ENCODE measurements around the gene APBB2.

The APBB2 gene

GRCh38 chr4:40887764-40888131, 326.6 kb downstream of the APBB2 start:
- H3K27ac Mint-ChIP-seq, result no peak overlapping the region
- H3K4me1 Mint-ChIP-seq (ENCODE audit: low read depth), result peaks cover 2% of the 10 kb centered on the region
- no peak for DNase-seq

GRCh38 chr4:40886931-40887763, 327.2 kb downstream of the APBB2 start:
- Mint-ChIP-seq H3K27me3 (peaks cover 28% of the 10 kb centered on the region), H3K4me1 (ENCODE audit: low read depth) (peaks cover 2% of the 10 kb centered on the region), H3K36me3 (ENCODE audit: low read depth) (no peaks in the 10 kb centered on the region), H3K9me3 (no peaks in the 10 kb centered on the region), H3K4me3 (no peak overlapping the region), H3K27ac (no peak overlapping the region)
- no peak for DNase-seq

More at GRCh38 chr4:40887764-40888131, 326.6 kb downstream of the APBB2 start:
- Mint-ChIP-seq H3K36me3 (ENCODE audit: low read depth) (no peaks in the 10 kb centered on the region), H3K4me3 (no peak overlapping the region), H3K9me3 (no peaks in the 10 kb centered on the region), H3K27me3 (peaks cover 22% of the 10 kb centered on the region)

- Mint-ChIP-seq H3K4me1 (ENCODE audit: low read depth) (no peaks in the 10 kb centered on the region), H3K9me3 (no peaks in the 10 kb centered on the region), H3K36me3 (ENCODE audit: low read depth) (no peaks in the 10 kb centered on the region), H3K27me3 (peaks cover 49% of the 10 kb centered on the region), H3K4me3 (no peak overlapping the region), H3K27ac (no peak overlapping the region)
- DNase-seq, result no peak
Observed at GRCh38 chr4:40881851-40882250, 332.5 kb downstream of the APBB2 start.

- Mint-ChIP-seq H3K27ac (no peak overlapping the region), H3K27me3 (peaks cover 49% of the 10 kb centered on the region), H3K9me3 (no peaks in the 10 kb centered on the region), H3K4me3 (no peak overlapping the region), H3K36me3 (ENCODE audit: low read depth) (no peaks in the 10 kb centered on the region), H3K4me1 (ENCODE audit: low read depth) (no peaks in the 10 kb centered on the region)
- no peak for DNase-seq
Observed at GRCh38 chr4:40881096-40881495, 333.2 kb downstream of the APBB2 start.

GRCh38 chr4:40878548-40879055, 335.7 kb downstream of the APBB2 start:
- no peak overlapping the region for H3K27ac Mint-ChIP-seq
- no peaks in the 10 kb centered on the region for H3K36me3 Mint-ChIP-seq (ENCODE audit: low read depth)
- DNase-seq, result no peak
- peaks cover 44% of the 10 kb centered on the region for H3K27me3 Mint-ChIP-seq
- no peaks in the 10 kb centered on the region for H3K9me3 Mint-ChIP-seq
- H3K4me3 Mint-ChIP-seq, result no peak overlapping the region
- peaks cover 1% of the 10 kb centered on the region for H3K4me1 Mint-ChIP-seq (ENCODE audit: low read depth)

- Mint-ChIP-seq H3K36me3 (ENCODE audit: low read depth) (no peaks in the 10 kb centered on the region), H3K4me3 (no peak overlapping the region), H3K4me1 (ENCODE audit: low read depth) (peaks cover 1% of the 10 kb centered on the region), H3K27ac (no peak overlapping the region), H3K27me3 (peaks cover 38% of the 10 kb centered on the region), H3K9me3 (no peaks in the 10 kb centered on the region)
- DNase-seq, result no peak
Observed at GRCh38 chr4:40877081-40877480, 337.3 kb downstream of the APBB2 start.

- Mint-ChIP-seq H3K27ac (no peak overlapping the region), H3K9me3 (no peaks in the 10 kb centered on the region), H3K36me3 (ENCODE audit: low read depth) (no peaks in the 10 kb centered on the region), H3K4me3 (no peak overlapping the region), H3K27me3 (peaks cover 27% of the 10 kb centered on the region), H3K4me1 (ENCODE audit: low read depth) (peaks cover 1% of the 10 kb centered on the region)
- no peak for DNase-seq
Observed at GRCh38 chr4:40875507-40876150, 338.7 kb downstream of the APBB2 start.

- H3K4me1 Mint-ChIP-seq (ENCODE audit: low read depth), result peaks cover 1% of the 10 kb centered on the region
- H3K36me3 Mint-ChIP-seq (ENCODE audit: low read depth), result no peaks in the 10 kb centered on the region
- no peak for DNase-seq
- H3K27me3 Mint-ChIP-seq, result peaks cover 21% of the 10 kb centered on the region
- H3K4me3 Mint-ChIP-seq, result no peak overlapping the region
- H3K27ac Mint-ChIP-seq, result no peak overlapping the region
- H3K9me3 Mint-ChIP-seq, result no peaks in the 10 kb centered on the region
Observed at GRCh38 chr4:40874901-40875300, 339.4 kb downstream of the APBB2 start.

- H3K4me1 Mint-ChIP-seq (ENCODE audit: low read depth), result peaks cover 1% of the 10 kb centered on the region
- H3K4me3 Mint-ChIP-seq, result no peak overlapping the region
- no peak overlapping the region for H3K27ac Mint-ChIP-seq
- DNase-seq, result no peak
- no peaks in the 10 kb centered on the region for H3K9me3 Mint-ChIP-seq
- no peaks in the 10 kb centered on the region for H3K36me3 Mint-ChIP-seq (ENCODE audit: low read depth)
- H3K27me3 Mint-ChIP-seq, result peaks cover 20% of the 10 kb centered on the region
Observed at GRCh38 chr4:40874331-40874730, 340.0 kb downstream of the APBB2 start.

- Mint-ChIP-seq H3K27ac (no peak overlapping the region), H3K27me3 (peaks cover 5% of the 10 kb centered on the region), H3K4me1 (ENCODE audit: low read depth) (peaks cover 1% of the 10 kb centered on the region), H3K9me3 (no peaks in the 10 kb centered on the region), H3K4me3 (no peak overlapping the region), H3K36me3 (ENCODE audit: low read depth) (no peaks in the 10 kb centered on the region)
- DNase-seq, result no peak
Observed at GRCh38 chr4:40871695-40872250, 342.6 kb downstream of the APBB2 start.

- peaks cover 5% of the 10 kb centered on the region for H3K27me3 Mint-ChIP-seq
- no peak overlapping the region for H3K4me3 Mint-ChIP-seq
- H3K27ac Mint-ChIP-seq, result no peak overlapping the region
- DNase-seq, result no peak
- no peaks in the 10 kb centered on the region for H3K36me3 Mint-ChIP-seq (ENCODE audit: low read depth)
- no peaks in the 10 kb centered on the region for H3K9me3 Mint-ChIP-seq
- H3K4me1 Mint-ChIP-seq (ENCODE audit: low read depth), result no peaks in the 10 kb centered on the region
Observed at GRCh38 chr4:40870150-40870549, 344.2 kb downstream of the APBB2 start.

GRCh38 chr4:40865696-40866095, 348.6 kb downstream of the APBB2 start:
- no peaks in the 10 kb centered on the region for H3K9me3 Mint-ChIP-seq

GRCh38 chr4:40864531-40864930, 349.8 kb downstream of the APBB2 start:
- Mint-ChIP-seq H3K4me1 (ENCODE audit: low read depth) (no peaks in the 10 kb centered on the region), H3K27ac (no peak overlapping the region)

More at GRCh38 chr4:40865696-40866095, 348.6 kb downstream of the APBB2 start:
- H3K27ac Mint-ChIP-seq, result no peak overlapping the region
- H3K27me3 Mint-ChIP-seq, result peaks cover 16% of the 10 kb centered on the region
- H3K4me1 Mint-ChIP-seq (ENCODE audit: low read depth), result no peaks in the 10 kb centered on the region
- H3K36me3 Mint-ChIP-seq (ENCODE audit: low read depth), result no peaks in the 10 kb centered on the region
- no peak for DNase-seq
- H3K4me3 Mint-ChIP-seq, result no peak overlapping the region

GRCh38 chr4:40858962-40859361, 355.4 kb downstream of the APBB2 start:
- no peak overlapping the region for H3K27ac Mint-ChIP-seq
- peaks cover 76% of the 10 kb centered on the region for H3K27me3 Mint-ChIP-seq

More at GRCh38 chr4:40864531-40864930, 349.8 kb downstream of the APBB2 start:
- H3K27me3 Mint-ChIP-seq, result peaks cover 27% of the 10 kb centered on the region
- no peak for DNase-seq
- no peaks in the 10 kb centered on the region for H3K36me3 Mint-ChIP-seq (ENCODE audit: low read depth)
- no peaks in the 10 kb centered on the region for H3K9me3 Mint-ChIP-seq
- H3K4me3 Mint-ChIP-seq, result no peak overlapping the region

GRCh38 chr4:40857956-40858355, 356.4 kb downstream of the APBB2 start:
- Mint-ChIP-seq H3K4me1 (ENCODE audit: low read depth) (peaks cover 13% of the 10 kb centered on the region), H3K9me3 (no peaks in the 10 kb centered on the region), H3K27ac (no peak overlapping the region), H3K4me3 (no peak overlapping the region), H3K27me3 (peaks cover 81% of the 10 kb centered on the region), H3K36me3 (ENCODE audit: low read depth) (no peaks in the 10 kb centered on the region)
- no peak for DNase-seq

More at GRCh38 chr4:40858962-40859361, 355.4 kb downstream of the APBB2 start:
- no peak for DNase-seq
- no peak overlapping the region for H3K4me3 Mint-ChIP-seq
- no peaks in the 10 kb centered on the region for H3K9me3 Mint-ChIP-seq
- H3K4me1 Mint-ChIP-seq (ENCODE audit: low read depth), result peaks cover 13% of the 10 kb centered on the region
- no peaks in the 10 kb centered on the region for H3K36me3 Mint-ChIP-seq (ENCODE audit: low read depth)

Data from activated T-cell treated with anti-CD3 and anti-CD28 coated beads, Interleukin-2, amount 50 U/mL, for 24 hours (primary cell).